B cell (primary cell): ENCODE data around the gene KRT71. TPM values are rescaled to one million over a fixed set of nuclear protein-coding genes. Genes with fewer than 3 reads are reported as not detected.

Experiments
- ATAC-seq: fragments of 200-7000 bp; cut with Tn5 transposase; one replicate; pipeline ENCODE4 v1.10.0; 2021; ENCODE audit warnings: low read depth, mild to moderate bottlenecking, moderate number of reproducible peaks, moderate library complexity
- CTCF ChIA-PET: fragments of 350-600 bp; sonication (Branson Sonifier 250); formaldehyde crosslinking; loops from one replicate; lab custom pipeline; 2021; ENCODE audit warnings: antibody characterized with exemption, inconsistent platforms; lab: Charles Lee
- POLR2A ChIA-PET: fragments of 350-600 bp; sonication (Branson Sonifier 250); formaldehyde crosslinking; loops from one replicate; lab custom pipeline; 2021; ENCODE audit warnings: antibody characterized with exemption; lab: Charles Lee
- DNase-seq: peaks from one replicate; pipeline ENCODE4 v3.0.0; 2013
- H2AFZ ChIP-seq: 2 replicates; pipeline ENCODE4 v1.6.1; 2012; ENCODE audit warnings: mild to moderate bottlenecking, low read depth, low read length; ENCODE audit not compliant: insufficient read depth, poor library complexity, severe bottlenecking
- H3K27ac ChIP-seq, 2 donors: 1 replicate in 1 of 2; 2 replicates in 1 of 2; pipeline ENCODE4 v1.5.1; 2012 to 2013; ENCODE audit warnings: low read length in 2 of 2, mild to moderate bottlenecking in 2 of 2, moderate library complexity in 1 of 2
- H3K27me3 ChIP-seq, 4 experiments: fragments of 200-600 bp in 1 of 4; sonication (generic) in 1 of 4; replicated peaks in 1 of 4; 1 replicate in 2 of 4; 2 replicates in 2 of 4; pipeline versions ENCODE4 v1.6.1 to v1.7.0; 2013 to 2016; ENCODE audit warnings: low read length in 3 of 4, mild to moderate bottlenecking in 2 of 4, mixed read lengths in 1 of 4, moderate library complexity in 1 of 4; ENCODE audit not compliant: insufficient read depth in 4 of 4, control insufficient read depth in 3 of 4; ENCODE audit errors: control extremely low read depth in 1 of 4
- H3K36me3 ChIP-seq, 2 experiments: replicated peaks in 1 of 2; 1 replicate in 1 of 2; 2 replicates in 1 of 2; pipeline versions ENCODE4 v1.6.1 to v1.7.1; 2013; ENCODE audit warnings: low read length in 1 of 2; ENCODE audit not compliant: insufficient read depth in 2 of 2, control insufficient read depth in 1 of 2; ENCODE audit errors: control extremely low read depth in 1 of 2, extremely low read depth in 1 of 2
- H3K4me1 ChIP-seq, 2 donors: fragments of 200-600 bp in 1 of 2; sonication (generic) in 1 of 2; 1 replicate in 1 of 2; 2 replicates in 1 of 2; pipeline versions ENCODE4 v1.5.1 to v1.6.1; 2013 to 2017; ENCODE audit warnings: low read length in 2 of 2; ENCODE audit not compliant: control insufficient read depth in 2 of 2, insufficient read depth in 2 of 2
- H3K4me2 ChIP-seq: replicated peaks from 2 replicates; pipeline ENCODE3; 2012; ENCODE audit warnings: mild to moderate bottlenecking, low read depth, low read length; ENCODE audit not compliant: poor library complexity, severe bottlenecking
- H3K4me3 ChIP-seq, 5 experiments: fragments of 200-600 bp in 1 of 5; sonication (generic) in 1 of 5; 1 replicate in 3 of 5; 2 replicates in 2 of 5; pipeline versions ENCODE4 v1.5.1 to v1.7.0; 2011 to 2016; ENCODE audit warnings: low read length in 4 of 5, mild to moderate bottlenecking in 4 of 5, low read depth in 2 of 5, control low read depth in 1 of 5, moderate library complexity in 1 of 5; ENCODE audit not compliant: insufficient read depth in 1 of 5; ENCODE audit errors: control extremely low read depth in 1 of 5, extremely low read depth in 1 of 5
- H3K79me2 ChIP-seq: fragments of 200-600 bp; sonication (generic); one replicate; pipeline ENCODE4 v1.6.0; 2016; ENCODE audit warnings: low read length; ENCODE audit not compliant: control insufficient read depth, insufficient read depth
- H3K9ac ChIP-seq: fragments of 200-600 bp; sonication (generic); 2 replicates; pipeline ENCODE4 v1.6.1; 2017; ENCODE audit warnings: mild to moderate bottlenecking, low read length, moderate library complexity
- H3K9me3 ChIP-seq, 3 donors: one replicate each; pipeline versions ENCODE4 v1.6.1 to v1.7.1; 2013; ENCODE audit warnings: low read length in 2 of 3; ENCODE audit not compliant: control insufficient read depth in 2 of 3, insufficient read depth in 1 of 3; ENCODE audit errors: control extremely low read depth in 1 of 3
- H4K20me1 ChIP-seq: 2 replicates; pipeline ENCODE4 v1.6.0; 2012; ENCODE audit warnings: mild to moderate bottlenecking, low read length; ENCODE audit not compliant: insufficient read depth, control insufficient read depth, poor library complexity, severe bottlenecking
- H3K27ac Mint-ChIP-seq: one replicate; pipeline ENCODE4 v1.8.0; 2021; ENCODE audit warnings: mixed read lengths
- H3K27me3 Mint-ChIP-seq: one replicate; pipeline ENCODE4 v1.8.0; 2021; ENCODE audit warnings: mixed read lengths
- H3K4me1 Mint-ChIP-seq: one replicate; pipeline ENCODE4 v1.8.0; 2021; ENCODE audit warnings: mixed read lengths
- H3K4me3 Mint-ChIP-seq: one replicate; pipeline ENCODE4 v1.8.0; 2021; ENCODE audit warnings: mixed read lengths
- H3K9me3 Mint-ChIP-seq: one replicate; pipeline ENCODE4 v1.8.0; 2022; ENCODE audit warnings: mixed read lengths; ENCODE audit not compliant: insufficient read depth
- CTCF ChIP-seq: fragments of 200-600 bp; IDR thresholded peaks from one replicate; pipeline ENCODE4 v1.8.0; 2022; ENCODE audit warnings: antibody characterized with exemption, mild to moderate bottlenecking
- EZH2 ChIP-seq: IDR thresholded peaks from 2 replicates; pipeline ENCODE4 v1.6.1; 2012; ENCODE audit warnings: borderline replicate concordance, low read depth, mild to moderate bottlenecking, moderate library complexity, low read length; ENCODE audit not compliant: insufficient read depth, poor library complexity, severe bottlenecking
- WGBS: methylation state at CpG from one replicate; pipeline ENCODE4 v1.1.5; 2013; ENCODE audit warnings: missing lambda C conversion rate; ENCODE audit not compliant: insufficient coverage; 5-methylcytosine and 5-hydroxymethylcytosine counted together
- intact Hi-C: fragments of 100-400 bp; cut with micrococcal nuclease; formaldehyde crosslinking; loops from one replicate; pipeline ENCODE4 v1.10.0; 2022
- polyA plus RNA-seq: library from polyadenylated mRNA; depleted of rRNA; stranded (reverse); fragments of >200 nt; gene quantifications from 2 replicates; pipeline ENCODE4 v1.2.3, GENCODE V29; 2012
- total RNA-seq, 2 donors: library from RNA; stranded (reverse); fragments of 120-200 nt in 1 of 2; gene quantifications; 1 replicate in 1 of 2; 2 replicates in 1 of 2; pipeline versions ENCODE4 v1.2.3 to v1.2.4, GENCODE V29; 2013 to 2022

Gene KRT71
- total and polyA plus RNA-seq, 2 donors (not counting 1 experiment from before 2014, with no cell fraction given), result not detected

- no peaks in the 10 kb centered on the region for H3K4me1 Mint-ChIP-seq
- no peak for TF ChIP-seq EZH2
- no peak for TF ChIP-seq CTCF
- no peaks in the 10 kb centered on the region for H3K36me3 ChIP-seq
- H2AFZ ChIP-seq, result no peak overlapping the region
- no peak overlapping the region for H3K4me3 ChIP-seq
- CTCF ChIA-PET, result no interaction called here
- no peak overlapping the region for H3K4me3 Mint-ChIP-seq
- H3K9ac ChIP-seq, result no peak overlapping the region
- WGBS, result 57% methylated on average over 8 of the region's 9 CpGs
- POLR2A ChIA-PET, result no interaction called here
- ATAC-seq (no peak), DNase-seq (no peak)
- H4K20me1 ChIP-seq, result no peaks in the 10 kb centered on the region
- no peak overlapping the region for H3K4me2 ChIP-seq
- no peaks in the 10 kb centered on the region for H3K9me3 ChIP-seq
- no peak overlapping the region for H3K27ac Mint-ChIP-seq
- no peaks in the 10 kb centered on the region for H3K4me1 ChIP-seq
- peaks cover 0 to 9% (median 0%) of the 10 kb centered on the region in 4 experiments for H3K27me3 ChIP-seq
- intact Hi-C loops, result no loop called here
- H3K9me3 Mint-ChIP-seq, result no peaks in the 10 kb centered on the region
- no peak overlapping the region for H3K27ac ChIP-seq
- no peaks in the 10 kb centered on the region for H3K79me2 ChIP-seq
- H3K27me3 Mint-ChIP-seq, result peaks cover 7% of the 10 kb centered on the region
Measured at GRCh38 chr12:52575256-52575655, 22.3 kb upstream of the KRT71 start.

GRCh38 chr12:52573743-52574142 lies 20.8 kb upstream of the KRT71 start, which contains the start of gene KRT74:
TSS of gene KRT74 (minus strand) at chr12:52573843. CDS start at chr12:52573777, 66 bp downstream.
- H3K9me3 Mint-ChIP-seq, result no peaks in the 10 kb centered on the region
- no peak for TF ChIP-seq EZH2
- TF ChIP-seq CTCF, result no peak
- H3K4me1 ChIP-seq, result no peaks in the 10 kb centered on the region
- ChIA-PET CTCF (no interaction called here), POLR2A (no interaction called here)
- no peak within 1 kb of the TSS for H3K27ac Mint-ChIP-seq
- H3K27me3 Mint-ChIP-seq, result peaks cover 10% of the 10 kb centered on the region
- ATAC-seq (no peak), DNase-seq (no peak)
- no CpG with 5 or more reads among the region's 3 CpGs for WGBS
- no peak within 1 kb of the TSS for H3K27ac ChIP-seq
- H3K27me3 ChIP-seq, result peaks cover 0 to 9% (median 0%) of the 10 kb centered on the region in 4 experiments
- intact Hi-C loops, result no loop called here
- H4K20me1 ChIP-seq, result no peaks in the 10 kb centered on the region
- no peaks in the 10 kb centered on the region for H3K36me3 ChIP-seq
- no peak within 1 kb of the TSS for H2AFZ ChIP-seq
- no peak within 1 kb of the TSS for H3K4me3 ChIP-seq
- H3K9me3 ChIP-seq, result no peaks in the 10 kb centered on the region
- no peak within 1 kb of the TSS for H3K9ac ChIP-seq
- no peak within 1 kb of the TSS for H3K4me2 ChIP-seq
- H3K4me1 Mint-ChIP-seq, result no peaks in the 10 kb centered on the region
- no peaks in the 10 kb centered on the region for H3K79me2 ChIP-seq
- H3K4me3 Mint-ChIP-seq, result no peak within 1 kb of the TSS
